Type B pancreatic cell (in vitro differentiated cells): ENCODE results near the gene PRG3. TPM values are rescaled to one million over a fixed set of nuclear protein-coding genes. Genes with fewer than 3 reads are reported as not detected.

Source experiments
- DNase-seq: peaks from one replicate; pipeline ENCODE4 v3.0.0; 2021; ENCODE audit warnings: mixed read lengths; ENCODE audit not compliant: unreplicated experiment; ENCODE audit errors: extremely low spot score
- H3K27ac Mint-ChIP-seq: 2 replicates; pipeline ENCODE4 v1.8.0; 2021; ENCODE audit warnings: mild to moderate bottlenecking, mixed read lengths
- H3K27me3 Mint-ChIP-seq: 2 replicates; pipeline ENCODE4 v1.8.0; 2021; ENCODE audit warnings: mixed read lengths
- H3K36me3 Mint-ChIP-seq: 2 replicates; pipeline ENCODE4 v1.8.0; 2021; ENCODE audit warnings: mixed read lengths
- H3K4me1 Mint-ChIP-seq: one replicate; pipeline ENCODE4 v1.8.0; 2021; ENCODE audit warnings: mixed read lengths; ENCODE audit not compliant: unreplicated experiment
- H3K4me3 Mint-ChIP-seq: 2 replicates; pipeline ENCODE4 v1.8.0; 2021; ENCODE audit warnings: mild to moderate bottlenecking, mixed read lengths
- H3K9me3 Mint-ChIP-seq: 2 replicates; pipeline ENCODE4 v1.8.0; 2021; ENCODE audit warnings: mixed read lengths
- total RNA-seq: library from RNA; stranded (reverse); gene quantifications from 2 replicates; pipeline ENCODE4 v1.2.1, GENCODE V29; 2021; ENCODE audit warnings: low replicate concordance
- TF ChIP-seq, protein P1 (sequence below): fragments of 200-600 bp; sonication (generic); conservative IDR thresholded peaks from 2 replicates; pipeline ENCODE4 v1.5.0; 2021; ENCODE audit warnings: antibody characterized with exemption, mild to moderate bottlenecking

Gene PRG3
- total RNA-seq, 1 donor from 2014 or later, result not detected

DNA sequence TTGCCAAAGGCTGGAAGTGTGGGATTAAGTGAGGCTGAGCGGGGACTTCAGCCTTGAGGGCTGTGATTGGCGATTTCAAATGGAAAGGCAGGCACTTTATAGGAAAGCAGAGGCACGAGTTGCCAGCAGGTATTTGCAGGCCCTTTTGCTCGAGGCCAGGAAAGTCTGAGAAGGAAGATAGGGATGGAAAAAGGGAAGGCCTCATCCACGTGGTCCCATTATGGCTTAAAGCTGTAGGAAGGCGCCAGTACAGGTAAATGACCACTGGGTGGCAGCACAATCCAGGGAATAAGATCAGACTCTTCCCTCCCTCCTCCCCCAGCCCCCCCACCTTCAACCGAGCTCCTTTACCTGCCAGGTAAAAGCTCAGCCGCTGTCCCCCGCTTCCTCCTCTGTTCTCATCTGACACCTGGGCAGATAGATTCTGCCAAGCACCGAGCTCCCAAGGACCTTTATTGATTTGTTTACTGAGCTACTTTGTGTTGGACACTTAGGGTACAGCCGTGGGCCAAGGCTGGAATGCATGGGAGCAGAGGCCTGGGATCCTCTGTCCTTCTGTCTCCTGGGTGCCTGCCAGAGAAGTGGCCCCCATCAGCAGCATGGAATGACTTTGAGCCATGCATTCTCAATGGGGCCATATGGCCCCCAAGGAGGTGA, 35.3 kb downstream of the PRG3 start:
- TF ChIP-seq, protein P1, sequence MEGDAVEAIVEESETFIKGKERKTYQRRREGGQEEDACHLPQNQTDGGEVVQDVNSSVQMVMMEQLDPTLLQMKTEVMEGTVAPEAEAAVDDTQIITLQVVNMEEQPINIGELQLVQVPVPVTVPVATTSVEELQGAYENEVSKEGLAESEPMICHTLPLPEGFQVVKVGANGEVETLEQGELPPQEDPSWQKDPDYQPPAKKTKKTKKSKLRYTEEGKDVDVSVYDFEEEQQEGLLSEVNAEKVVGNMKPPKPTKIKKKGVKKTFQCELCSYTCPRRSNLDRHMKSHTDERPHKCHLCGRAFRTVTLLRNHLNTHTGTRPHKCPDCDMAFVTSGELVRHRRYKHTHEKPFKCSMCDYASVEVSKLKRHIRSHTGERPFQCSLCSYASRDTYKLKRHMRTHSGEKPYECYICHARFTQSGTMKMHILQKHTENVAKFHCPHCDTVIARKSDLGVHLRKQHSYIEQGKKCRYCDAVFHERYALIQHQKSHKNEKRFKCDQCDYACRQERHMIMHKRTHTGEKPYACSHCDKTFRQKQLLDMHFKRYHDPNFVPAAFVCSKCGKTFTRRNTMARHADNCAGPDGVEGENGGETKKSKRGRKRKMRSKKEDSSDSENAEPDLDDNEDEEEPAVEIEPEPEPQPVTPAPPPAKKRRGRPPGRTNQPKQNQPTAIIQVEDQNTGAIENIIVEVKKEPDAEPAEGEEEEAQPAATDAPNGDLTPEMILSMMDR, result peak; percentile 95

DNA sequence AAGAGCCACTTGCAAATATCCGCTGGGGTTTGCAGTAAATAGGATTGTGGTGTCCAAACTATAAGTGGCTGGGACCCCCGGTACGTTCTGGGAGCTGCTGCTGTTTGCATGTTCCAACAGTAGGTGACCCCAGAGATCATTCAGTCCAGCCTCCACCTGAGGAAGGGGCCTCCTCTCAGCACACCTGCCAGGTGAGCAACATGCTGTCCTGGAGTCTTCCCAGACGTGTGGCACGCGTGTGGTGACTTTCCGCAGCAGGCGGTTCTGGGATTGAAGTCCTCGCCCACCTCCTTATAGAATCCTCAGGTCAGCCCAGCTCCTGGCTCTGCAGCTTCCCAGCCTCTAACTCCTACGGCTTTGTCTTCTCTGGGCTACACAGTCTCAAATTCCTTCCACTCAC, 36.1 kb downstream of the PRG3 start:
- H3K4me1 Mint-ChIP-seq, result peaks cover 33% of the 10 kb centered on the region
- peaks cover 2% of the 10 kb centered on the region for H3K27me3 Mint-ChIP-seq
- TF ChIP-seq, protein P1, result no peak
- no peaks in the 10 kb centered on the region for H3K9me3 Mint-ChIP-seq
- no peak for DNase-seq
- H3K27ac Mint-ChIP-seq, result no peak overlapping the region
- H3K4me3 Mint-ChIP-seq, result no peak overlapping the region
- H3K36me3 Mint-ChIP-seq, result no peaks in the 10 kb centered on the region

More for the DNA sequence above, 35.3 kb downstream of the PRG3 start:
- DNase-seq, result no peak
- H3K4me1 Mint-ChIP-seq, result peaks cover 26% of the 10 kb centered on the region
- peaks cover 4% of the 10 kb centered on the region for H3K27me3 Mint-ChIP-seq
- no peak overlapping the region for H3K27ac Mint-ChIP-seq
- no peak overlapping the region for H3K4me3 Mint-ChIP-seq
- no peaks in the 10 kb centered on the region for H3K36me3 Mint-ChIP-seq
- H3K9me3 Mint-ChIP-seq, result no peaks in the 10 kb centered on the region

DNA sequence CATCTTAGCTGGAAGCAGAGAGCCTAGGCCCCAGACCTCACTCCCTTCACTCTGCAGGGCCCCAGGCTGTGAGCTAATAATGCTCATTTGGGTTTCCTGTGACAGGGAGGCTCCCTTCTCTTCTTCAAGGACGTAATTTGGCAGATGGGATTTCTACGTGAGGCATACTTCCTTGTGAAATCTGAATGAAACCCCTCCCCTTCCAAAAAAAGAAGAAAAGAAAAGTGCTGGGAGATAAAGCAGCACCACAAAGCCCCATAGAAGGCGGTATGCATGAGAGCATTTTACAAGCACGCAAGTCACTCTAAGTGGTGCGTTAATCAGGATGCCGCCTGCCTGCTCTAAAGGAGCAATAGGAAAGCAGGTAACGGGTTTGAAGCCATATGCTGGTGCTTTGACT, 37.1 kb downstream of the PRG3 start:
- Mint-ChIP-seq H3K36me3 (no peaks in the 10 kb centered on the region), H3K9me3 (no peaks in the 10 kb centered on the region), H3K4me3 (no peak overlapping the region), H3K27me3 (peaks cover 3% of the 10 kb centered on the region), H3K4me1 (peaks cover 40% of the 10 kb centered on the region), H3K27ac (peak overlapping the region; percentile 63)
- no peak for DNase-seq
- TF ChIP-seq, protein P1, result no peak

DNA sequence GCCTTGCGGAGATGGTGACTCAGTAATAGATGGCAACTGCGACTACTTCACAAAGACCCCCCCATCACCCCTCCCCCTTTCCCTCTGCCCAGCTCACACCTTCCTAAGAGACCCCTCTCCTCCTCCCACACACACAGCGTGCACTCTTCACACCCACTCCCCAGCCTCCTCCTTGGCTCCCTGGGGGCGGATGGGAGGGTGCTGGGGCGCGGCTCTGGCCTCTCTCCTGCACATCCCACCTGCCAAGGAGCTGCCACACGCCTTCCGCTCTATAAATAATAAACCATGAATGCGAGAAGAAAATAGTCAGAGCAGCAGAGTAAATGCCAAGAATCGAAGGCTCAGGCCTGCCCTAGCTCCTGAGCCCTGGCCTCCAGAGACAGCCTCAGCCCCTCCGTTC, 38.2 kb downstream of the PRG3 start:
- no peak overlapping the region for H3K27ac Mint-ChIP-seq
- no peak overlapping the region for H3K4me3 Mint-ChIP-seq

DNA sequence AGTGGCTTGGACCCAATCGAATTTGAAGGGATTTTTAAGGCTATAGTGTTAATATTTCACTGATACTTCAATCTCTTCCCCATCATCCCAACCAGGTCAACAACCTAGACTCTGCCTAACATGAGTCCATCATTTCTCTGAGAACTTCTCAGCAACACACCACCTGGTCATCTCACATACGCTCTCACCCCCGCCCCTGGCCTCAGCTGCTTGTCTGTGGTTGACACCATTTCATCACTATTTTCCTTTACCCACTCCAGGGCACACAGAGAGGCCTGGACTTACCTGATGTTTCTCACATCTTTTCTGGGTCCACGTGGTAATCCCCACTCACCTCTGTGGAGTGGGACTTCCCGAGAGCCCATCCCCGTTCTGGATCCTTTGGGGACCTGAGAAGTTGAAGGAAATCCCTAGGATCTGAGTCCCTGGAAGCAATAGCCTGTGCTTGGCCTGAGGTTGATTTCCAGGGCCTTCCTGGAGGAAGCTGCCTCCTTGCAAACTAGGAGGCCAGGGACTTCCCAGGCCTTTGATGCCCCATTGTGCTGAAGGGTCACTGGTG, 39.6 kb downstream of the PRG3 start:
- H3K4me3 Mint-ChIP-seq, result no peak overlapping the region

More for the DNA sequence above, 38.2 kb downstream of the PRG3 start:
- Mint-ChIP-seq H3K36me3 (no peaks in the 10 kb centered on the region), H3K9me3 (no peaks in the 10 kb centered on the region), H3K4me1 (peaks cover 45% of the 10 kb centered on the region), H3K27me3 (peaks cover 3% of the 10 kb centered on the region)
- no peak for DNase-seq
- TF ChIP-seq, protein P1, result no peak

More for the DNA sequence above, 39.6 kb downstream of the PRG3 start:
- H3K9me3 Mint-ChIP-seq, result no peaks in the 10 kb centered on the region
- TF ChIP-seq, protein P1, result no peak
- no peak for DNase-seq
- H3K27me3 Mint-ChIP-seq, result peaks cover 3% of the 10 kb centered on the region
- no peaks in the 10 kb centered on the region for H3K36me3 Mint-ChIP-seq
- peaks cover 48% of the 10 kb centered on the region for H3K4me1 Mint-ChIP-seq
- no peak overlapping the region for H3K27ac Mint-ChIP-seq
